ENCODE data around the gene KIAA1614.
"Not testable (repeated sequence)": the region's sequence is repeated elsewhere in the genome, so short reads cannot be mapped to it uniquely, and the experiment has no call there.

KIAA1614 gene

GRCh38 chr1:180941518-180942275 lies 29.0 kb downstream of the KIAA1614 start:
- no peak for DNase-seq (ENCODE audit: low read depth)

GRCh38 chr1:180945151-180945550 lies 32.5 kb downstream of the KIAA1614 start:
- no peak for DNase-seq (ENCODE audit: low read depth)

DNA sequence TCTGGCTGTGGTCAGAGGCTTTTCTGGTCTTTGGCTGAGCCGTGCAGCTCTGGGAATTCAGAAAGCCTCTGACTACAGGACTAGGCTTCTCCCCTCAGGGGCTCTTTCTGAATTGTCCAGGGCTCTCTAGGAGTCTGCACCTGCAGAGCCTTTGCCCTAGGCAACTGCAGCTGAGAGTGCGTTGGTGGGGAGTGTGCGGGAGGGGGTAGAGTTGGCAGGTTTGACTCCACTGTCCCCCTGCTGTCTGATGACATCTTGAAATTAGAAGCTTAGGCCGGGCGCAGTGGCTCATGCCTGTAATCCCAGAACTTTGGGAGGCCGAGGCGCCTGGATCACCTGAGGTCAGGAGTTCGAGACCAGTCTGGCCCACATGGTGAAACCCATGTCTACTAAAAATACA lies 32.9 kb downstream of the KIAA1614 start:
- DNase-seq (ENCODE audit: low read depth) = no peak

DNA sequence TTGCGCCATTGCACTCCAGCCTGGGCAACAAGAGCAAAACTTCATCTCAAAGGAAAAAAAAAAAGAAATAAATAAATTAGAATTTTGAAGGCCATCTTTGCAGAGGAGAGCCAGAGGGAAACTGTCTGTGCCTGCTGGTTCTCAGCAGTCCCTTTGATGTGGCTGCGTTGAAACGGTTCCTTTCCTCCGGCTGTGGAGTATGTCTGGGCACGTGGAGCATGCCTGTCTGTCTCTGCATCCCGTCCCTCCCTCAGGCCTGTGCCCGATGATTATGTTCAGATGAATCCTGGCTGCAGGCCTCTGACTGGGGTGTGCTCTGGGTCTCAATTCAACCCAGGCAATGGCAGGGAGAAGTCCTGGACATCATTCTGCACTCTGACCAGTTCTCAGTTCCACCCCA lies 33.4 kb downstream of the KIAA1614 start:
- no peak for DNase-seq (ENCODE audit: low read depth)

DNA sequence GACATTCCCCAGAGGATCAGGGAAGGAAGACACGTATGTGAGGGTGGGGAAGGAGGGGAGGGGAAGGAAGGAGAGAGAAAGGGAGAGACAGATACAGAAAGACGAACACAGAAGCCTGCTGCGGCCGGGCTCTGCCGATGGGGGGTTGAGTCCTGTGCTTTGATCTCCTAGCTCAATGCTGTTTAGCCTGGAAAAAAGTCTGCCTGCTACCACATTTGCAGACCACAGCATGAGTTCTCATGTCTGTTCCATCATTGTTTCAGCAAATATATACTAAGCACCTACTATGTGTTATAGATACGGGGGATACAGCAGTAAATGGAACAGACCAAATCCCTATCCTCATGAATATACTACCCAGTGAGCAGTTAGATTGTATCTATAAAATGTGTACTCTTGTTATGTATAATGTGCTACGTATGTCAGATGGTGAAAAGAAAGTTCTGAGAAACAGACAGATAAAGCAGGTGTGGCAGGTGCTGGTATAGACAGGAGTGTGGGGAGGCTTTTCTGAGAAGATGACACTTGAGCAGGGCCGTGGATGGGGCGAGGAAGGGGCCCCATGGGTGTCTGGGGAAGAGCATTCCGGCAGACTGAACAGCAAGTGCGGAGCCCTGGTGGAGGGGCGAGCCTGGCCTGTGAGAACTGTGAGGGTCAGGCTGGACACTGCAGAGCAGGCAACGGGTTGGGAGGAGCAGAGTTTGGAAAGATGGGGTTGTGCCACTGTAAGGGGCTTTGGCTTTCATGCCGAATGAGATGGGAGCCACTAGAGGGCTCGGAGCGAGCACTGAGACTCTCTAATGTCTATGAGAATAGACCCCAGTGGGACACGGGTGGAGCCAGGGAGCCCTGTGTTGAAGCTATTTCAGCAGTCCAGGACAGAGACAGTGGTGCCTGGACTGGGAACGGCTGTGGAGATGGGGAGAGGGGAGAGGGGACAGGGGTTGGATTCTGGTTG lies 34.1 kb downstream of the KIAA1614 start:
- DNase-seq (ENCODE audit: low read depth) = no peak

GRCh38 chr1:180947499-180947885 lies 34.8 kb downstream of the KIAA1614 start:
- no peak for DNase-seq (ENCODE audit: low read depth)

DNA sequence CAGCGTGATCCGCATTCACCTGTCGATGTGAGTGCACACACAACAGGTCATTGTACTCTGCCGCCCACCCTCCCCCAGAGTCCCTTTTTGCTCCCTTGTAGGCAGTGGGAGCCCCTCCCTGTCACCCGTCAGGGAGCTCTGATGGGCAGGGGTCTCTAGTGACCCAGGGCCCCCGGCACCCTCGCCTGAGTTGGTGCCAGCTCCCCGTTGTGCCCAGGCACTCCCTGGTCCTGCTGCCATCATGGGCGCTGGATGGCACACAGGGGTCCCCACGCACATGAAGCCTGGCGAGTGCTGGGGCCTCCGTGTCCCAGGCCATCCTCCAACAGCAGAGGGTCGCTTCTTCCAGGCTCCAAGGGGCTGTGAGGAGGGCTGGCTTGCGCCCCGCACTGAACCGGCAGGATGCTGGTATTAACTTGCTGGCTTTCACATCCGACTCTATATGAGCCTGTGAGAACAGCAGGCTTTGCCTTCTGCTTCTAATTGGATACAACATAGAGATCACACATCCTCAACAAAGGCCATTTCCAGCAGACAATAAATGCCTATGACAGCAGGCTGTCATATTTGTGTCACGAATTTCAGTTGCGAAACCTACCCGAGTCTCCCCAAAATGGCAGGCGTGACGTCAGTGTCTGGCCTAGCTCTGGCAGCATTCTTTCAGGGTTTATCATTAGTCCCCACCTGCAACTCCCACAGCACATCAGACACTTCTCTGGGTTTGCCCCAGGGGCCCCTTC lies 35.4 kb downstream of the KIAA1614 start:
- DNase-seq (ENCODE audit: low read depth) = no peak

DNA sequence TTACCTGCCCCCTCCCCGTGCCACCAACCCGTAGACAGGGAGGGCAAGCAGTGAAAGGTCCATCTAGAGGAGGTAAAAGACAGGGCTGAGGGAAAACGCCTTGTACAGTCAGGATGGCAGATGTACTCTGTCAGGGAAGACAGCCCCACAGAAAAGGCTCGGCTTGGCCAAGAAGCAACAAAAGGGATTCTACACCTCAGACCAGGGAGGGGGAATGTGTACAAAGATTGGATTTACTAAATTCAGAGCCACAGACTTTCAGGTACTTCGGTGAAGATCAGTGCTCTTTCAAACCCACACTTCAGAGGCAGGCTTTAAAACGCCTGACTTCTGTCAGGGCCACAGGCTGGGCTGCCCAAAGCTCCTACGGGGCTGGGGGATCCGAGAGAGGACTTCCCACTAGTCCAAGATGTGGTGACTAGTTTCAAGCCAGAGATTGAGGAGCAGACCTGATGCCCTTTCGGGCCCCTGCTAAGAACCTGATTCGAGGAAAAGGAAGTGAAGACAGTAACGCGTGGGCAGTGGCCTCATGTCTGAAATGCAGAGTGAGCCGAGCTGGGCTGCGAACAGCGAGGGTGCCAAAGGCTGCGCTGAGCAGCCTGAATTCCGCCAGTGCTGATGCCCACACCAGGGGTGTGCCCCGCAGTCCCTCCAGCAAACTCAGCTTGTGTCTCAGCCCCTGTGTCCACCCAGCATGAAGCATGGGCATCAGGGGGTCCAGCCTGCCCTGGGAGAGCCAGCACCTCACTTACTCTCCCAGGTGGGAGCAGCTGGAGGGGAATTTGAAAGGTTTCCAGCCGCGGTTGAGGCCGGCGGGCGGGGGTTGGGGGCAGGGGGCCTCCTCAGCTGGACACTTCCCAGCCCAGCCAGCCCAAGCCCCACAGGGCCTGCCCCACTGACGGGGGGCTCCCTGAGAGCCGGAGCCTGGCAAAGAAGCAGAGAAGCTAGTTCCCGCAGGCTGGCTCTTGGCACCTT lies 36.2 kb downstream of the KIAA1614 start:
- DNase-seq (ENCODE audit: low read depth) = no peak

GRCh38 chr1:180949616-180950000 lies 36.9 kb downstream of the KIAA1614 start:
- no peak for DNase-seq (ENCODE audit: low read depth)

GRCh38 chr1:180950321-180950720 lies 37.6 kb downstream of the KIAA1614 start:
- DNase-seq (ENCODE audit: low read depth) = no peak

DNA sequence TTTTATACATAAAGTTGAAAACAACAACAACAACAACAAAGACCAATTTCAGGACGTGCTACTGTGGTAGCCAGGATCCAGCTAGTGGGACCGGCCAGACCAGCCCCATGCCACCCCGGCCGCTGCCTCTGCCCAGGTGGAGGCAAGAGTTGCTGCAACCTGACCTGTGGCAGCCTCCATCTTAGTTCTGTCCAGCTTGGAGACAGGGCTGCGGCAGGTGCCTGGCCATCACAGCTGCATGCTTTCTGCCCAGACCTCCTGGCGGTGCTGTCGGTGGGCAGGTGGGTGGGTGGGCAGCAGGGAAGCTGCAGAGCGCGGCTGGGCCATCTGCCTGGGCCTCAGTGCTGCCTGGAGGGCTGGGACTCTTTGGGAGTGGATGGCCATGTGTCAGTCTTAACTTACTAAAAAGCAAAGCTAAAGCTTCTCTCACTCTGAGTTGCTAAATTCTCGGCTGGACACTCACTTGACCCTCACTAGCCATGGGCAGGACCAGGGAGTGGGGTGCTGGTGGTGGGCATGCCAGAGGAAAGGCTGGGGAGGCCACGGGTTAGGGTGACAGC lies 38.6 kb downstream of the KIAA1614 start:
- no peak for DNase-seq (ENCODE audit: low read depth)

GRCh38 chr1:180951836-180952656 lies 39.3 kb downstream of the KIAA1614 start:
- no peak for DNase-seq (ENCODE audit: low read depth)

DNA sequence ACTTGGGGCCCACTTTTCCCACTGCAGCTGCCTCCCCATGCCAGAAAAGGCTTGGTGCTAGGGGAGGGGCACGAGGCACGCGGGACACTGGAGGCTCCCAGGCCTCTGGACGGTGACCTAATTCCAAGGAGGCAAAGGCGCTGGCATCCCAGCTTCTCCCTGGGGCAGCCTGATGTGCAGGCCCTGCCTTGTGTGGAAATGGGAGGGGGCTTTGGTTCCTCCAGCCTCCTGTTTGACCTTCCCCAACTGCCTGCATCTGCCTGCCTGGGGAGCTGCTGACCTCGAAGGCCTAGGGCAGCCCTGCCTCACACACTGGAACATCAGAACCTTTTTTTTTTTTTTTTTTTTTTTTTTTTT lies 39.9 kb downstream of the KIAA1614 start:
- no peak for DNase-seq (ENCODE audit: low read depth)

- DNase-seq (ENCODE audit: low read depth) = peak; percentile 9
Observed at GRCh38 chr1:180953291-180954004, 40.8 kb downstream of the KIAA1614 start.

- DNase-seq (ENCODE audit: low read depth) = peak; percentile 57
Observed at GRCh38 chr1:180954005-180954800, 41.5 kb downstream of the KIAA1614 start.

DNA sequence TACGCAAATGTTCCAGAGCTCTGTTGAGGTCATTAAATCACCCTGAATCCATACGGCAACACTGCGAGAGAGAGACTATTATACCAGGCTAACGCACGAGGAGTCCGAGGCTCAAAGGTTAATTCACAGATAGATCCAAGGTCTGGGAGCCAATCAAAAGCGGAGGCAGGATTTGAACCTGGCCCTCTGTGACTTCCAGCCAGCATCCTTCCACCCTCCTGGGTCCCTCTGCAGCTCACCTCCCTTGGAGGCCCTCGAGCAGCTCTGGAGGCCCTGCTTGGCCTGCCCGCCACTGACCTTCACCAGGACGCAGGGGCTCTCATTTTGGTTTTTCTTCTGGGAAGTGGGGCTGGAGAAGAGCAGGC lies 42.1 kb downstream of the KIAA1614 start:
- DNase-seq (ENCODE audit: low read depth) = no peak

DNA sequence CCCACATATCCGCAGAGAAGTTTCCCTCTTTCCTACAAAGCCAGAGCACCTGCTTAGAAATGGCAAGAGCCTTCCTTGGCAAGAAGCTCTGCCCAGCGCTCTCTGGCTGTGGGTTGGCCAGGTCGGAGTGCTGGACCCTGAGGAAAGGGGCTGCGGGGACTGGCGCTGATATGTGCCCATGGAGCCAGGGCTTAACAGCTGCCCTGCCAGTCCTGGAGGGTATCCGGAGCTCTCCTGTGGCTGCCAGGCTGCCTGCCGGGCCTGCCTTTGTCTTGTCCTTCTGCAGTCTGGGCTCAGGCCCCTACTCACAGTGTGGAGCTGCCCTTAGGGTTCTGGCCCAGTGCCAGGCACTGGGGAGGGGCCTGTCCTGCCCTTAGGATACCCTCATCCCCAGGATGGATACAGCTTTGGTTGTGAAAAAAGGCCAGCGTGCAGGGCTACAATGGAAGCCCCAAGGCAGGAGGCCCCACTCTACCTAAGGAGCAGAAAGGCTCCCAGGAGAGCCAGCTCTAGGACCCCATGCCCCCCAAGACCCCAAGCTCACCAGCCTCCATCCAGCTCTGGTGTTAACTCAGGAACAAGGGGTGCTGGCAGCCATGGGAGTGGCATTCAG lies 43.4 kb downstream of the KIAA1614 start:
- DNase-seq (ENCODE audit: low read depth) = no peak

DNA sequence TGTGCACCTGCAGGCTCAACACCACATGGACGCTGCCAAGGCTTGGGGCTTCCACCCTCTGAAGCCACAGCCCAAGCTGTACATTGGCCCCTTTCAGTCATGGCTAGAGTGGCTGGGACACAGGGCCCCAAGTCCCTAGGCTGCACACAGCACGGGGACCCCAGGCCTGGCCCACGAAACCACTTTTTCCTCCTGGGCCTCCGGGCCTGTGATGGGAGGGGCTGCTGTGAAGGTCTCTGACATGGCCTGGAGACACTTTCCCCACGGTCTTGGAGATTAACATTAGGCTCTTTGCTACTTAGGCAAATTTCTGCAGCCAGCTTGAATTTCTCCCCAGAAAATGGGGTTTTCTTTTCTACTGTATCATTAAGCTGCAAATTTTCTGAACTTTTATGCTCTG lies 46.9 kb downstream of the KIAA1614 start:
- DNase-seq (ENCODE audit: low read depth) = not testable (repeated sequence)
